GM12873 (cell line): ENCODE measurements around the gene ANXA7.

Source experiments
- TF ChIP-seq, protein P1 (sequence below): IDR thresholded peaks from 2 replicates; pipeline ENCODE4 v1.5.1; 2012; ENCODE audit warnings: low read depth, mild to moderate bottlenecking, moderate library complexity, low read length, control low read depth; ENCODE audit not compliant: insufficient read depth; ENCODE audit errors: missing control alignments

ANXA7 gene

DNA sequence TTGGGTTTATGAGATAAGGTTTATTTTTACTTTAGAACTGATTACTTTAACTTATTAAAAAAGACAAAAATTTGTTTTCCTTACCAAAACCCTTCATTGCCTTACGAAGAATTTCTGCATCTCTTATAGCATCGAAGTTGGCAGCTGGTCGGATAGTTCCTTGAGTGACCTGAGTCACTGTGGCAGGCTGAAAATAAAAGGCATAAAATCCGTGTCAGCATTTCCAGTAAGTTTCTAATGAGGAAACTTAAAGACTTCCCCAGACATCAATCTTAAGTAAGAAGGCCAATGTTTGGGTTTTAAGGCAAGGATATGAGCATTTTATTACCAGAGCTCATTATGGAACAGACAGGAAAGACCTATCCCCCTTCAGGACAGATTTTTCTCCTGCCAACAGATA lies 25.6 kb downstream of the ANXA7 start:
- TF ChIP-seq, protein P1, sequence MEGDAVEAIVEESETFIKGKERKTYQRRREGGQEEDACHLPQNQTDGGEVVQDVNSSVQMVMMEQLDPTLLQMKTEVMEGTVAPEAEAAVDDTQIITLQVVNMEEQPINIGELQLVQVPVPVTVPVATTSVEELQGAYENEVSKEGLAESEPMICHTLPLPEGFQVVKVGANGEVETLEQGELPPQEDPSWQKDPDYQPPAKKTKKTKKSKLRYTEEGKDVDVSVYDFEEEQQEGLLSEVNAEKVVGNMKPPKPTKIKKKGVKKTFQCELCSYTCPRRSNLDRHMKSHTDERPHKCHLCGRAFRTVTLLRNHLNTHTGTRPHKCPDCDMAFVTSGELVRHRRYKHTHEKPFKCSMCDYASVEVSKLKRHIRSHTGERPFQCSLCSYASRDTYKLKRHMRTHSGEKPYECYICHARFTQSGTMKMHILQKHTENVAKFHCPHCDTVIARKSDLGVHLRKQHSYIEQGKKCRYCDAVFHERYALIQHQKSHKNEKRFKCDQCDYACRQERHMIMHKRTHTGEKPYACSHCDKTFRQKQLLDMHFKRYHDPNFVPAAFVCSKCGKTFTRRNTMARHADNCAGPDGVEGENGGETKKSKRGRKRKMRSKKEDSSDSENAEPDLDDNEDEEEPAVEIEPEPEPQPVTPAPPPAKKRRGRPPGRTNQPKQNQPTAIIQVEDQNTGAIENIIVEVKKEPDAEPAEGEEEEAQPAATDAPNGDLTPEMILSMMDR: no peak

DNA sequence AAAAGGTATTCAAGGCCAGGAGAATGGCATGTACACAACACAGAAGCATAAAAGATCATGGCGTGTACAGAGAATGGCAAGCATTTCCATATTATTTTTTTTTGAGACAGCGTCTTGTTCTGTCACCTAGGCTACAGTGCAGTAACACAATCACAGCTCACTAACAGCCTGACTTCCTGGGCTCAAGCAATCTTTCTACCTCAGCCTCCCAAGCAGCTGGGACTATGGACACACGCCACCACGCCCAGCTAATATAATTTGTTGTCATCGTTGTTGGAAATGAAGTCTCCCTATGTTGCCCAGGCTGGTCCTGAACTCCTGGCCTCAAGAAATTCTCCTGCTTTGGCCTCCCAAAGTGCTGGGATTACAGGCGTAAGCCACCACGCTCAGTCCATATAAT lies 27.3 kb downstream of the ANXA7 start:
- TF ChIP-seq, protein P1: no peak

DNA sequence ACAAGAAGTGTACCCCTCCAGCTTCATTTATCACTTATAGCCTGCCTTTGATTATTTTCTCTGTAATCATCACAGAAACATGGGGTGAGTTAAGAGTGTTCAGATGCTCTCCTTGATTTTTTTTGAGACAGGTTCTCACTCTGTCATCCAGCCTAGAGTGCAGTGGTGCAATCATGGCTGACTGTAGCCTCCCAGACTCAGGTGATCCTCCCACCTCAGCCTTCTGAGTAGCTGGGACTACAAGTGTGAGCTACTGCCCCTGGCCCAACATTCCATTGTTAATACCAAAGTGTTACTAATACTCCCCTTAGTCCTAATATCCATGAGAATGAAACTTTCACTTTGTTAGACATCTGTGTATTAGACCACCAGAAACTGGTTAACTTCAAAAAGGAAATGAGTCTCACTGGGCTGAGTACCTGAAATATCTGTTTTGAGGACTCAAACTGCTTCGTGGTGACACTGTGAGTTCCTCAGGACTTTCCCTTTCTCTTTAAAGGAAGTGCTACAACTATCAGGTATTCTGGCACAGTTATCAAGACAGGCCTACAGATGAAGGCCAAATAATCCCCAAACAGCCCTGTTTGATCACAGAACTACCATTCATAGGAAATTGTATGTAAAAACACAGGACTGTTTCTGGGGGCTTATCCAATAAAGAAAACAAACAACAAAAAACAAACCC lies 34.7 kb downstream of the ANXA7 start:
- TF ChIP-seq, protein P1: no peak

DNA sequence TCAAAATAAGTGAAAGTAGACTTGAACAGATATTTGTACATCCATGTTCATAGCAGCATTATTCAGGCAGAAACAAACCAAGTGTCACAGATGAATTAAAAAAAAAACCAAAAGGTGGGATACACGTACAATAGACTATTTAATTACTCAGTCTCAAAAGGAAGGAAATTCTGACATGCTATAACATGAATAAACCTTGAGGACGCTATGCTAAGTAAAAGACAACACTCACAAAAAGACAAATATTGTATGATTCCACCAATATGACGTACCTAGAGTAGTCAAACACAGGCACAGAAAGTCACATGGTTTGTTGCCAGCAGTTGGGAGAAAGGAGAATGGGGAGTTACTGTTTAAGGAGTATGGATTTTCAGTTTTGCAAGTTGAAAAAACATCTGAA lies 37.2 kb downstream of the ANXA7 start:
- TF ChIP-seq, protein P1: no peak

DNA sequence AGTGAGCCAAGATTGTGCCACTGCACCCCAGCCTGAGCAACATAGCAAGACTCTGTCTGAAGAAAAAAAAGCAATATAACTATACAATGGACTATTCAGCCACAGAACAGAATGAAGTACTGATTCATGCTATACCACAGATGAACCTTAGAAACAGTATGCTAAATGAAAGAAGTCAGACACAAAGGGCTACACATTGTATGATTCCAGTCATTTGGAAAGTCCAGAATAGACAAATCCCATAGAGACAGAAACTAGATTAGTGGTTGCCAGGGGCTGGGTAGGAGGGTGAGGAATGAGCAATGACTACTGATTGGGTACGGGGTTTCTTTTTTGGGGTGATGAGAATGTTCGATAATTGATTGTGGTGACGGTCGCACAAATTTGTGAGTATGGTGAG lies 45.6 kb downstream of the ANXA7 start:
- TF ChIP-seq, protein P1: no peak

DNA sequence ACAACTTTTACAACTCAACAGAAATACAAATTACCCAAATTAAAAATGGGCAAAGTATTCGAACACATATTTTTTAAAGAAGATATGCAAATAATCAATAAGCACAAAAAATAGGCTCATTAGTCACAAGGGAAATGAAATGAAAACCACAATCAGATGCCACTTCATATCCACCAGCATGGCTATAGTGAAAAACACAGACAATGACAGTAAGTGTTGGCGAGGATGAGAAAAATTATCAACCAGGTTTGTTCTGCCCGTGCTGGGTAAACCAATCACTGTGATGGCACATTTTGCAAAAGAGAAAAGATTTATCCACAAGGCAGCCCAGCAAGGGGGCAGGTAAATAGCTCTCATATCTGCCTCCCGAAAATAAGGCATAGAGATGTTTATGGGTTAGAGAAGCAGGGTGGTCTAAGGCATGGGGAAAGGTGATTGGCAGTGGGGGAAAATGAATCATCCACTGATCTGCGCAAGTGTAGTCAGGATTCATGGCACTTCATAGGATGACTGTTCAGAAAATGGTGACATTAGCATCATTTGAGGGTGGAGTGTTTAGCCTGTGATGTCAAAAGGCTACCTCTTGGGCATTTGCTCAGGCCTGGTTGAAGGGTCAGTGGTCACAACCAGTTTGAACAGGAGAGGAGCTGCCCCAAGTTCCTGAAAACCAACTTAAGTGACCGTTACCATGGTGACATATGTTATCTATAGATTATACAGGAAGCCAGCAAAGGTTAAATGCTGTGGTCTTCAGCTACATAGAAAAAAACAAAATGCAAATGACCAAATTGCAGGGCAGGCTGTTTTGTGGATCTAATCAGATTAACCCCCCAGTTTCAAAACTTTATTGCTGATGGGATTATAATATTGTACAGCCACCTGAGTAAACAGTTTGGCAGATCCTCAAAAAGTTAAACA lies 47.2 kb downstream of the ANXA7 start:
- TF ChIP-seq, protein P1: no peak

DNA sequence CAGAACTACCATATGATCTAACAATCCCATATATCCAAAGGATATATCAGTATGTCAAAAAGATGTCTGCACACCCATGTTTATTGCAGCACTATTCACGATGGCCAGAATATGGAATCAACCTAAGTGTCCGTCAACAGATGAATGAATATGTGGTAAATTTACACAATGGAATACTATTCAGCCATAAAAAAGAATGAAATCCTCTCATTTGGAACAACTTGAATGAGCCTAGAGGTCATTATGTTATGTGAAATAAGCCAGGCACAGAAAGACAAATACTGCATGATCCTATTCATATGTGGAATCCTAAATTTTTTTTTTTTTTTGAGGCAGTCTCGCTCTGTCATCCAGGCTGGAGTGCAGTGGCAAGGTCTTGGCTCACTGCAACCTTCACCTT lies 48.9 kb downstream of the ANXA7 start:
- TF ChIP-seq, protein P1: no peak
